ENCODE measurements around the gene BABAM2. TPM values are rescaled to one million over a fixed set of nuclear protein-coding genes. Genes with fewer than 3 reads are reported as not detected.

BABAM2 gene
- total RNA-seq, 2 donors from 2014 or later: 36.4 to 40.9 TPM

DNA sequence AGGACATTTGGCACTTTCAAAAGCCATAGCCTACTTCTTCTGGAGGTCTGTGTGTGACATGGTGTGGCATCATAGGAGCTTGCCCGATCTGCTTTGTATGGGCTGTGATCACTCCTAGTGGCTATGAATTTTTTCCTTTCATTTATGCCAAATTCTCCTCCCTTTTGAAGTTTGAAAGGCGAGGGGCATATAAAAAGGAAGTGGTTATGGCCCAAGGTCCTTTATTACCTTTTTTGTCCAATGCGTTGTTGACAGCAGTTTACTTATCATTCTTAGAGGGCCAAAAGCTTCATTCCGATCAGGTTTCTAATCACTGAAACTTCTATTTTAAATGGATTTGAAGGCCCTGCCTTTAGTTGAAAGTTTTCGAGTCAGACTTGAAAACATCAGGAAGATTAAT is 277.8 kb downstream of the BABAM2 start:
- H3K4me3 Mint-ChIP-seq: no peak overlapping the region
- Histone ChIP-seq H3K9me3 (ENCODE audit: control insufficient read depth, low read length) (peaks cover 5% of the 10 kb centered on the region), H3K4me3 (ENCODE audit: low read length) (no peak overlapping the region), H3K27me3 (ENCODE audit: control insufficient read depth, insufficient read depth, low read length, poor library complexity, severe bottlenecking) (no peaks in the 10 kb centered on the region), H3K36me3 (ENCODE audit: control insufficient read depth, insufficient read depth, low read length) (no peaks in the 10 kb centered on the region), H3K27ac (ENCODE audit: low read depth, low read length) (no peak overlapping the region), H3K4me1 (ENCODE audit: control insufficient read depth, insufficient read depth, low read length) (peaks cover 4% of the 10 kb centered on the region), H3K9ac (ENCODE audit: extremely low read depth, low read length, poor library complexity, severe bottlenecking) (no peak overlapping the region)
- TF ChIP-seq, protein P1, sequence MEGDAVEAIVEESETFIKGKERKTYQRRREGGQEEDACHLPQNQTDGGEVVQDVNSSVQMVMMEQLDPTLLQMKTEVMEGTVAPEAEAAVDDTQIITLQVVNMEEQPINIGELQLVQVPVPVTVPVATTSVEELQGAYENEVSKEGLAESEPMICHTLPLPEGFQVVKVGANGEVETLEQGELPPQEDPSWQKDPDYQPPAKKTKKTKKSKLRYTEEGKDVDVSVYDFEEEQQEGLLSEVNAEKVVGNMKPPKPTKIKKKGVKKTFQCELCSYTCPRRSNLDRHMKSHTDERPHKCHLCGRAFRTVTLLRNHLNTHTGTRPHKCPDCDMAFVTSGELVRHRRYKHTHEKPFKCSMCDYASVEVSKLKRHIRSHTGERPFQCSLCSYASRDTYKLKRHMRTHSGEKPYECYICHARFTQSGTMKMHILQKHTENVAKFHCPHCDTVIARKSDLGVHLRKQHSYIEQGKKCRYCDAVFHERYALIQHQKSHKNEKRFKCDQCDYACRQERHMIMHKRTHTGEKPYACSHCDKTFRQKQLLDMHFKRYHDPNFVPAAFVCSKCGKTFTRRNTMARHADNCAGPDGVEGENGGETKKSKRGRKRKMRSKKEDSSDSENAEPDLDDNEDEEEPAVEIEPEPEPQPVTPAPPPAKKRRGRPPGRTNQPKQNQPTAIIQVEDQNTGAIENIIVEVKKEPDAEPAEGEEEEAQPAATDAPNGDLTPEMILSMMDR (conservative IDR thresholded peaks at IDR 0.05): no peak
- WGBS, 2 experiments (ENCODE audit: insufficient coverage in 1 of 2, insufficient read length in 1 of 2): 95 to 97% methylated on average over 4 to 5 of the region's 5 CpGs
- H3K4me1 Mint-ChIP-seq: peaks cover 15% of the 10 kb centered on the region
- no peaks in the 10 kb centered on the region for H3K9me3 Mint-ChIP-seq
- H3K27me3 Mint-ChIP-seq (ENCODE audit: insufficient read depth): no peaks in the 10 kb centered on the region
- no peak overlapping the region for H3K27ac Mint-ChIP-seq
- DNase-seq: no peak
- H3K36me3 Mint-ChIP-seq (ENCODE audit: low read depth): no peaks in the 10 kb centered on the region

DNA sequence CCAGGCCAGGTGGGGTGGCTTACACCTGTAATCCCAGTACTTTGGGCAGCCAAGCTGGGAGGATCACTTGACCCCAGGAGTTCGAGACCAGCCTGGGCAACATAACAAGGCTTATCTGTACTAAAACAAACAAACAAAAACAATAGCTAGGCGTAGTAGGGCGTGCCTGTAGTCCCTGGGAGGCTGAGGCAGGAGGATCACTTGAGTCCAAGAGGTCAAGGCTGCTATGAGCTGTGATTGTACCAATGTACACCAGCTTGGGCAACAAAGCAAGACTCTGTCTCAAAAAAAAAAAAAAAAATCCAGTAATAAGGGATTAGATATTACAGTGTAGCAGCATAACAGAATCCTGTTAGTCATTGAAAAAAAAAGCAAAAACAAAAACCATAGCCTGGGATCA is 279.0 kb downstream of the BABAM2 start:
- Mint-ChIP-seq H3K4me3 (no peak overlapping the region), H3K9me3 (no peaks in the 10 kb centered on the region), H3K27me3 (ENCODE audit: insufficient read depth) (no peaks in the 10 kb centered on the region), H3K36me3 (ENCODE audit: low read depth) (no peaks in the 10 kb centered on the region), H3K4me1 (peaks cover 18% of the 10 kb centered on the region), H3K27ac (no peak overlapping the region)
- Histone ChIP-seq H3K9ac (ENCODE audit: extremely low read depth, low read length, poor library complexity, severe bottlenecking) (no peak overlapping the region), H3K27ac (ENCODE audit: low read depth, low read length) (no peak overlapping the region), H3K9me3 (ENCODE audit: control insufficient read depth, low read length) (peaks cover 5% of the 10 kb centered on the region), H3K4me1 (ENCODE audit: control insufficient read depth, insufficient read depth, low read length) (peaks cover 4% of the 10 kb centered on the region), H3K36me3 (ENCODE audit: control insufficient read depth, insufficient read depth, low read length) (no peaks in the 10 kb centered on the region), H3K4me3 (ENCODE audit: low read length) (no peak overlapping the region), H3K27me3 (ENCODE audit: control insufficient read depth, insufficient read depth, low read length, poor library complexity, severe bottlenecking) (no peaks in the 10 kb centered on the region)
- TF ChIP-seq, protein P1 (conservative IDR thresholded peaks at IDR 0.05): no peak
- 91 to 100% methylated on average over 1 to 3 of the region's 3 CpGs for WGBS, 2 experiments (ENCODE audit: insufficient coverage in 1 of 2, insufficient read length in 1 of 2)
- no peak for DNase-seq

DNA sequence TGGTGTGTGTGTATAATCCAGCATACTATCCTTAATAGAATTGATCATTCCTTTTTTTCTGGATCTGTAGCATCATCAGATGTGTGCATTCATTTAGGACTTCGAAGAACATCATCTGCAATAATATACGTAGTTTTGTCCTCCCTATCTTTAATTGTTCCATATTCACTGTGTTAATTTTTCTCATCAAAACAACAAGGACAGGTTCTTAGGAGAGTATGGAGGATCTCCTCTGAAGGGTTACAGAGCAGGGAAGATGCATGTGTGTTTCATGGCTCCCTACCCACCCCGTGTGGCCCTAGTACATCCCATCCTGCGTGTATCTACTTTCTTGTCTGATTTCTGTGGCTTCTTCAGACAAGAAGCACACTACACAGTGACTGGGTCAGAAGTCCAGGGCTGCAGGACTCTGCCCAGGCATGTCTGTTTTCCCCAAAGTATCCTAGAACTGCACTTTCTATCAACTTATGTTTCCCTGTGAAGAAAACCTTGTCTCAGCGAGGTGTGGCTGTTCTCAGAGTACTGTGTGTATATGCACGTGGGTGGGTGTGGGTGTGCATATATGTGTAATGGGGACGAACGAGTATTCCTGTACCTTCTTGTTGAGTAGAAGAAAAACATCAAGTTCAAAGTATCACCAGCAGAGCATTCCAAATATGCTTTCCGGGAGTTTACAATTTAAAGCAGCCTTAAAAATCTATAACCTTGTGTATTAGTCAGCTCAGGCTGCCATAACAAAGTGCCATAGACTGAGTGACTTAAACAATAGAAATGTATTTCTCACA is 281.8 kb downstream of the BABAM2 start:
- no peak overlapping the region for H3K27ac Mint-ChIP-seq
- Histone ChIP-seq H3K27ac (ENCODE audit: low read depth, low read length) (no peak overlapping the region), H3K9me3 (ENCODE audit: control insufficient read depth, low read length) (peaks cover 12% of the 10 kb centered on the region), H3K4me3 (ENCODE audit: low read length) (no peak overlapping the region), H3K27me3 (ENCODE audit: control insufficient read depth, insufficient read depth, low read length, poor library complexity, severe bottlenecking) (no peaks in the 10 kb centered on the region), H3K9ac (ENCODE audit: extremely low read depth, low read length, poor library complexity, severe bottlenecking) (no peak overlapping the region), H3K4me1 (ENCODE audit: control insufficient read depth, insufficient read depth, low read length) (no peaks in the 10 kb centered on the region), H3K36me3 (ENCODE audit: control insufficient read depth, insufficient read depth, low read length) (no peaks in the 10 kb centered on the region)
- TF ChIP-seq, protein P1 (conservative IDR thresholded peaks at IDR 0.05): no peak
- no peaks in the 10 kb centered on the region for H3K27me3 Mint-ChIP-seq (ENCODE audit: insufficient read depth)
- no peak for DNase-seq
- H3K36me3 Mint-ChIP-seq (ENCODE audit: low read depth): peaks cover 5% of the 10 kb centered on the region
- peaks cover 11% of the 10 kb centered on the region for H3K9me3 Mint-ChIP-seq
- no peak overlapping the region for H3K4me3 Mint-ChIP-seq
- H3K4me1 Mint-ChIP-seq: peaks cover 8% of the 10 kb centered on the region
- WGBS, 2 experiments (ENCODE audit: insufficient coverage in 1 of 2, insufficient read length in 1 of 2): 89 to 95% methylated on average over 3 to 9 of the region's 9 CpGs

Data from endodermal cell (in vitro differentiated cells).